ENCODE measurements around the gene PCIF1. TPM values are rescaled to one million over a fixed set of nuclear protein-coding genes. Genes with fewer than 3 reads are reported as not detected.

Gene PCIF1
- polyA plus RNA-seq, 3 donors, result 41.0 to 54.9 (median 50.4) TPM

DNA sequence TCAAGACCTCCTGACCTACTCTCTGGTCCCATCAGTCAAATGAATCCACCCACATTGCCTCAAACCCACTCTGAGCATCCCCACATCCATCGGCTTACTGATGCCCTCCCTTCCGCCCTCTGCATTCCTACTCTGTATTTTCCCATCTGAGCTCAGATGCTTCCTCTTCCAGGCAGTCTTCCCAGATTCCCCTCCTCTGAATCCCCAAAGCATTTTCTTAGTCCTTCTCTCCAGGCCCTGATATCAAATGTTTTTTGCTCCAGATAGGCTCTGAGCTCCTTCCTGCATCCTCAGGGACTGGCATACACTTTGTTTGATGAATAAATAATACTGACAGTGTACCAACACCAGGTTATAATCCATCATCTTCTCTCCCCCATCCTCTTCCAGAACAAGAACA lies 26.4 kb upstream of the PCIF1 start:
- peaks cover 0 to 1% of the 10 kb centered on the region in 2 donors for H3K36me3 Mint-ChIP-seq
- H3K27ac ChIP-seq (ENCODE audit: low read depth in 1 of 2, low read length in 2 of 2), result no peak overlapping the region
- H3K4me1 Mint-ChIP-seq, result peaks cover 39% of the 10 kb centered on the region
- H3K9ac ChIP-seq (ENCODE audit: insufficient read depth, low read length, poor library complexity, severe bottlenecking), result no peak overlapping the region
- TF ChIP-seq, protein P1, sequence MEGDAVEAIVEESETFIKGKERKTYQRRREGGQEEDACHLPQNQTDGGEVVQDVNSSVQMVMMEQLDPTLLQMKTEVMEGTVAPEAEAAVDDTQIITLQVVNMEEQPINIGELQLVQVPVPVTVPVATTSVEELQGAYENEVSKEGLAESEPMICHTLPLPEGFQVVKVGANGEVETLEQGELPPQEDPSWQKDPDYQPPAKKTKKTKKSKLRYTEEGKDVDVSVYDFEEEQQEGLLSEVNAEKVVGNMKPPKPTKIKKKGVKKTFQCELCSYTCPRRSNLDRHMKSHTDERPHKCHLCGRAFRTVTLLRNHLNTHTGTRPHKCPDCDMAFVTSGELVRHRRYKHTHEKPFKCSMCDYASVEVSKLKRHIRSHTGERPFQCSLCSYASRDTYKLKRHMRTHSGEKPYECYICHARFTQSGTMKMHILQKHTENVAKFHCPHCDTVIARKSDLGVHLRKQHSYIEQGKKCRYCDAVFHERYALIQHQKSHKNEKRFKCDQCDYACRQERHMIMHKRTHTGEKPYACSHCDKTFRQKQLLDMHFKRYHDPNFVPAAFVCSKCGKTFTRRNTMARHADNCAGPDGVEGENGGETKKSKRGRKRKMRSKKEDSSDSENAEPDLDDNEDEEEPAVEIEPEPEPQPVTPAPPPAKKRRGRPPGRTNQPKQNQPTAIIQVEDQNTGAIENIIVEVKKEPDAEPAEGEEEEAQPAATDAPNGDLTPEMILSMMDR (IDR thresholded peaks at IDR 0.05), result no peak
- peaks cover 2 to 3% (median 2%) of the 10 kb centered on the region in 3 donors for H3K27me3 Mint-ChIP-seq (ENCODE audit: low read depth in 3 of 3)
- no peaks in the 10 kb centered on the region for H4K20me1 ChIP-seq (ENCODE audit: insufficient read depth, low read length)
- H3K27me3 ChIP-seq (ENCODE audit: control insufficient read depth in 2 of 2, insufficient read depth in 2 of 2, low read length in 2 of 2), result no peaks in the 10 kb centered on the region
- H2AFZ ChIP-seq (ENCODE audit: insufficient read depth, low read depth, low read length, poor library complexity, severe bottlenecking), result no peak overlapping the region
- H3K9me3 ChIP-seq (replicated peaks in 1 of 2; ENCODE audit: control insufficient read depth in 1 of 2, insufficient read depth in 1 of 2, low read length in 2 of 2), result no peaks in the 10 kb centered on the region
- H3K36me3 ChIP-seq (replicated peaks in 1 of 2; ENCODE audit: control insufficient read depth in 1 of 2, insufficient read depth in 2 of 2, low read length in 2 of 2), result no peaks in the 10 kb centered on the region
- H3K4me1 ChIP-seq (ENCODE audit: control insufficient read depth in 1 of 2, insufficient read depth in 2 of 2, low read length in 2 of 2), result peaks cover 37 to 38% of the 10 kb centered on the region in 2 donors
- intact Hi-C loops (cut with micrococcal nuclease), result no loop called here
- H3K9me3 Mint-ChIP-seq, result peaks cover 0 to 3% (median 0%) of the 10 kb centered on the region in 7 donors
- peak overlapping the region in 1 of 7 donors; percentile 27 for H3K27ac Mint-ChIP-seq
- 97% methylated on average over 2 of the region's 2 CpGs for WGBS (ENCODE audit: insufficient coverage)
- H3K4me3 ChIP-seq (replicated peaks in 1 of 3; ENCODE audit: low read depth in 2 of 3, low read length in 3 of 3), result no peak overlapping the region
- H3K79me2 ChIP-seq (ENCODE audit: insufficient read depth, low read length), result no peaks in the 10 kb centered on the region
- no peak for DNase-seq
- H3K4me2 ChIP-seq (replicated peaks; ENCODE audit: extremely low read depth, low read length, poor library complexity, severe bottlenecking), result no peak overlapping the region
- H3K4me3 Mint-ChIP-seq, result peak overlapping the region in 1 of 2 donors; percentile 47

DNA sequence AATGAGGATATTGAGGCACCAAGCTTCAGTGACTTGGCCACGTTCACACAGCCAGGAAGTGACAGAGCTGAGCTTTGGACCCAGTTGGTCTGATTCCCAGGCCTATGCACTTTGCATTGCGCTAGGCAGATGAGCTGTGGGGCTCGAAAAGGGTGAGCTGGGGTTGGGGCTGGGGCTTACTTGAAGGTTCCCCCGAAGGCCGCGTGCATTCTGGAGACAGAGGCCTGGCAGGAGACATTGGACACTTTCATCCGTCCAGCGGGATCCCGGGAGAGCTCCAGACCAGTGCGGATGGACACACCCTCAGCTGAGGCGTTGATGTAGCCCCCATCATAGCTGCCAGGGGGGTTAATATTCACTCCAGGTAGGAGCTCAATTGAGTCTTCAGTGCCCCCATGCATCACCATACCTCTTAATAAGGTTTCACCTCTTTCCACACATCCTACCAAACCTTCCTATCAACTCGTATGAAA lies 25.1 kb upstream of the PCIF1 start:
- peak overlapping the region; percentile 29 for H2AFZ ChIP-seq (ENCODE audit: insufficient read depth, low read depth, low read length, poor library complexity, severe bottlenecking)

More for the DNA sequence above, 25.1 kb upstream of the PCIF1 start:
- no peaks in the 10 kb centered on the region for H4K20me1 ChIP-seq (ENCODE audit: insufficient read depth, low read length)
- H3K79me2 ChIP-seq (ENCODE audit: insufficient read depth, low read length), result no peaks in the 10 kb centered on the region
- peaks cover 46% of the 10 kb centered on the region for H3K4me1 Mint-ChIP-seq
- H3K27me3 Mint-ChIP-seq (ENCODE audit: low read depth in 3 of 3), result peaks cover 2 to 3% (median 3%) of the 10 kb centered on the region in 3 donors
- no peaks in the 10 kb centered on the region for H3K27me3 ChIP-seq (ENCODE audit: control insufficient read depth in 2 of 2, insufficient read depth in 2 of 2, low read length in 2 of 2)
- TF ChIP-seq, protein P1 (IDR thresholded peaks at IDR 0.05), result no peak
- H3K4me1 ChIP-seq (ENCODE audit: control insufficient read depth in 1 of 2, insufficient read depth in 2 of 2, low read length in 2 of 2), result peaks cover 50% of the 10 kb centered on the region in 2 donors
- no peak overlapping the region for H3K9ac ChIP-seq (ENCODE audit: insufficient read depth, low read length, poor library complexity, severe bottlenecking)
- peak overlapping the region; percentile 86 for H3K4me2 ChIP-seq (replicated peaks; ENCODE audit: extremely low read depth, low read length, poor library complexity, severe bottlenecking)
- H3K4me3 ChIP-seq (replicated peaks in 1 of 3; ENCODE audit: low read depth in 2 of 3, low read length in 3 of 3), result peak overlapping the region in 1 of 3 experiments; percentile 27
- no peaks in the 10 kb centered on the region for H3K9me3 ChIP-seq (replicated peaks in 1 of 2; ENCODE audit: control insufficient read depth in 1 of 2, insufficient read depth in 1 of 2, low read length in 2 of 2)
- H3K36me3 ChIP-seq (replicated peaks in 1 of 2; ENCODE audit: control insufficient read depth in 1 of 2, insufficient read depth in 2 of 2, low read length in 2 of 2), result no peaks in the 10 kb centered on the region
- H3K27ac ChIP-seq (ENCODE audit: low read depth in 1 of 2, low read length in 2 of 2), result peak overlapping the region; percentile 82 to 89
- H3K4me3 Mint-ChIP-seq, result no peak overlapping the region
- no peak for DNase-seq
- peak overlapping the region in 5 of 7 donors; percentile 81 to 99 (median 90) for H3K27ac Mint-ChIP-seq
- peaks cover 0 to 3% (median 0%) of the 10 kb centered on the region in 7 donors for H3K9me3 Mint-ChIP-seq
- WGBS (ENCODE audit: insufficient coverage), result 81% methylated on average over 11 of the region's 12 CpGs
- intact Hi-C loops (cut with micrococcal nuclease), result no loop called here
- peaks cover 0 to 1% of the 10 kb centered on the region in 2 donors for H3K36me3 Mint-ChIP-seq

All from CD14-positive monocyte (primary cell).